Mesothelial cell of epicardium (in vitro differentiated cells): Measurements from ENCODE around the gene PDK3. TPM values are rescaled to one million over a fixed set of nuclear protein-coding genes. Genes with fewer than 3 reads are reported as not detected.

Source experiments
- DNase-seq, 2 experiments: peaks; one replicate each; pipeline ENCODE4 v3.0.0; 2021; ENCODE audit warnings: low spot score in 2 of 2; ENCODE audit not compliant: unreplicated experiment in 2 of 2
- H3K27ac Mint-ChIP-seq: 2 replicates; pipeline ENCODE4 v1.8.0; 2021; ENCODE audit warnings: mixed read lengths
- H3K27me3 Mint-ChIP-seq: 2 replicates; pipeline ENCODE4 v1.8.0; 2021; ENCODE audit warnings: low read depth, mixed read lengths
- H3K36me3 Mint-ChIP-seq: 2 replicates; pipeline ENCODE4 v1.8.0; 2021; ENCODE audit warnings: mixed read lengths
- H3K4me1 Mint-ChIP-seq: 2 replicates; pipeline ENCODE4 v1.8.0; 2021; ENCODE audit warnings: mixed read lengths
- H3K4me3 Mint-ChIP-seq: 2 replicates; pipeline ENCODE4 v1.8.0; 2021; ENCODE audit warnings: mild to moderate bottlenecking, moderate library complexity, mixed read lengths
- H3K9me3 Mint-ChIP-seq: 2 replicates; pipeline ENCODE4 v1.8.0; 2021; ENCODE audit warnings: mixed read lengths
- CTCF ChIP-seq: fragments of 200-600 bp; sonication (generic); IDR thresholded peaks from one replicate; pipeline ENCODE4 v1.5.0; 2021; ENCODE audit warnings: antibody characterized with exemption; ENCODE audit not compliant: unreplicated experiment
- total RNA-seq: library from RNA; stranded (reverse); gene quantifications from 3 replicates; pipeline ENCODE4 v1.2.1, GENCODE V29; 2021

PDK3 gene
- 23.4 to 26.0 TPM (median 25.5 TPM) in 3 replicates for total RNA-seq

DNA sequence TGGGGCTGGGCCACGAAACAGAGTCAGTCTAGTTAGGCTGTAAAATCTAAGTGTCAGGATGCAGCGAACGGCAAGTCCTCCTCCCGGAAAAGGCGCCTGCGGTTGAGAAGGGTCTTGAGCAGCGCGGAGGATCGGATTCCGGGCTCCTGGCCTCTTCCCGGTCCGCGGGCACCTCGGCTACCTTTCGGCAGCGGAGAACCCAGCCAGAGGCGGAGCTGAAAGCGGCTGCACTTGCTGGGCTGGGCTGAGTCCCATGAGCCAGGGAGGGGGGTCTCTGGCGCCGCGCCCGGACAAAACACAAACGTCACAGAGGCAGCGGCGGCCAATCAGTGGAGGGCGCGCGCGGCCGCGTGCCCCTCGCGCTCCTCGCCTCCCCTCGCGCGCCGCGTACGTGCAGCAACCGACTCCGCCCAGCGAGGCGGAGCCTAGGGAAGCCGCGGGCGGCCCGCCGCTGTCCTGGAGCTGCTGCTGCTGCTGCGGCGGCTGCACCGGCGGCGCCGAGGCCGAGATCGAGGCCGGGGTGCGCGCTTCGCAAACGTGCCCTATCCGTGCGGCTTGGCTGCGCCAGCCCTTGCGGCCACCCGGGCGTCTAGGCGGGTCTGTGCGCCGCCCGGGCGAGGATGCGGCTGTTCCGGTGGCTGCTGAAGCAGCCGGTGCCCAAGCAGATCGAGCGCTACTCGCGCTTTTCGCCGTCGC is at the start of gene PDK3:
TSS of gene PDK3 (plus strand) at position 451 of the 696 bp plus-strand sequence. CDS start at position 621, 170 bp downstream.
- H3K4me3 Mint-ChIP-seq = peak within 1 kb of the TSS; percentile 82

GRCh38 chrX:24415921-24416320 is 49.2 kb upstream of the PDK3 start:
- no peak for DNase-seq
- Mint-ChIP-seq H3K4me3 (no peak overlapping the region), H3K4me1 (peaks cover 4% of the 10 kb centered on the region), H3K27ac (no peak overlapping the region), H3K36me3 (no peaks in the 10 kb centered on the region), H3K27me3 (peaks cover under 1% of the 10 kb centered on the region), H3K9me3 (peaks cover 24% of the 10 kb centered on the region)
- TF ChIP-seq CTCF = no peak

More for the DNA sequence above, at the start of gene PDK3:
- Mint-ChIP-seq H3K27ac (peak within 1 kb of the TSS; percentile 73), H3K9me3 (no peaks in the 10 kb centered on the region), H3K36me3 (no peaks in the 10 kb centered on the region), H3K4me1 (peaks cover 42% of the 10 kb centered on the region), H3K27me3 (no peaks in the 10 kb centered on the region)
- no peak for TF ChIP-seq CTCF
- DNase-seq = peak; percentile 91 to 99

- H3K27me3 Mint-ChIP-seq = peaks cover 2% of the 10 kb centered on the region
- H3K9me3 Mint-ChIP-seq = peaks cover 17% of the 10 kb centered on the region
- DNase-seq = no peak
- no peak overlapping the region for H3K27ac Mint-ChIP-seq
- H3K4me3 Mint-ChIP-seq = no peak overlapping the region
- no peaks in the 10 kb centered on the region for H3K36me3 Mint-ChIP-seq
- no peak for TF ChIP-seq CTCF
- H3K4me1 Mint-ChIP-seq = no peaks in the 10 kb centered on the region
Measured at GRCh38 chrX:24423960-24424359, 41.1 kb upstream of the PDK3 start.

GRCh38 chrX:24424948-24425347 is 40.1 kb upstream of the PDK3 start:
- H3K4me3 Mint-ChIP-seq = no peak overlapping the region
- peaks cover 13% of the 10 kb centered on the region for H3K9me3 Mint-ChIP-seq
- peaks cover 2% of the 10 kb centered on the region for H3K27me3 Mint-ChIP-seq
- H3K27ac Mint-ChIP-seq = no peak overlapping the region
- no peaks in the 10 kb centered on the region for H3K36me3 Mint-ChIP-seq
- no peak for TF ChIP-seq CTCF
- no peaks in the 10 kb centered on the region for H3K4me1 Mint-ChIP-seq
- DNase-seq = no peak

- TF ChIP-seq CTCF = no peak
- Mint-ChIP-seq H3K27ac (no peak overlapping the region), H3K9me3 (peaks cover 7% of the 10 kb centered on the region), H3K36me3 (no peaks in the 10 kb centered on the region), H3K27me3 (peaks cover 2% of the 10 kb centered on the region), H3K4me1 (no peaks in the 10 kb centered on the region), H3K4me3 (no peak overlapping the region)
- no peak for DNase-seq
Measured at GRCh38 chrX:24425806-24426205, 39.3 kb upstream of the PDK3 start.
